ENCODE data around the gene LRRC61.

The LRRC61 gene

DNA sequence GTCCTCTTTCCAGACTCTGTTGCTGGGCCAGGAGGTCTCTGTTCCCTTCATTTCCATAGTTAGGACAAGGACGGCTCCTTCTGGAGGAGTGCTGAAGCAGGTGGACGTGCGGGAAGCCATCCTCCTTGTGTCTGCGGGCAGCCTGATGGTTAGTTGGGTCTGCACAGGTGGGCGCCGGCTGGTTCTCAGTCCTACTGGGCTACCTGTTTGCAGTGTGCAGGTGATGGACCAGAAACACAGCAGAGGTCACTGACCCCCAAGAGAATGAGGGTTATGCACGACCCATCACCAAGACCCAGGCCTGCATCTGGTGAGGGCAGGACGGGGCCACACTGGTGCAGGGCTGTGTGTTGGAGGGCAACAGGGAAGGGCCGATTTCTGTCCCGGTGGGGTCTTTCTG, 10.5 kb downstream of the LRRC61 start:
- DNase-seq = no peak

DNA sequence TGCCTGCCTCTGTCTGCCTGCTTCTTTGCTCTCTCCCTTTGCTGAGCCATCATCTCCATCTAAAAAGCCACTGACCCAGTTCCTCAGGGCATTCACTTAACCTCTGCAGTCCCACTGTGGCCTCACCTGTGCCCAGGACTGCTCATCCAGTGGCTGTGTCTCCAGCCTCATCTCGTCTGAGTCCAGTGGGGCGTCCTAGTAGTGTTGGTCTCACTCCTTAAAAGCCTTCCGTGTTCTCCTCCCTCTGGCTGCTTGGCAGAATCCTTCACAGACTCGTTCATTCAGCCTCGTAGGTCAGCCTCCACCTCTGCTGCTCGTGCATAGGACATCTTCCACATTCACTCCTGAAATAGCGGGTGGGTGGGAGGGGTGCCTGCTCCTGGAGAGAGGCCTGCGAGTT, 11.0 kb downstream of the LRRC61 start:
- no peak for DNase-seq

- no peak for DNase-seq
These were observed 12.1 kb downstream of the LRRC61 start for GRCh38 chr7:150335108-150335773.

- no peak for DNase-seq
These were observed 12.6 kb downstream of the LRRC61 start for GRCh38 chr7:150335774-150336112.

- no peak for DNase-seq
These were observed 13.6 kb downstream of the LRRC61 start for GRCh38 chr7:150336746-150337145.

- no peak for DNase-seq
These were observed 14.0 kb downstream of the LRRC61 start for GRCh38 chr7:150337179-150337578.

- no peak for DNase-seq
These were observed 14.5 kb downstream of the LRRC61 start for GRCh38 chr7:150337659-150338081.

DNA sequence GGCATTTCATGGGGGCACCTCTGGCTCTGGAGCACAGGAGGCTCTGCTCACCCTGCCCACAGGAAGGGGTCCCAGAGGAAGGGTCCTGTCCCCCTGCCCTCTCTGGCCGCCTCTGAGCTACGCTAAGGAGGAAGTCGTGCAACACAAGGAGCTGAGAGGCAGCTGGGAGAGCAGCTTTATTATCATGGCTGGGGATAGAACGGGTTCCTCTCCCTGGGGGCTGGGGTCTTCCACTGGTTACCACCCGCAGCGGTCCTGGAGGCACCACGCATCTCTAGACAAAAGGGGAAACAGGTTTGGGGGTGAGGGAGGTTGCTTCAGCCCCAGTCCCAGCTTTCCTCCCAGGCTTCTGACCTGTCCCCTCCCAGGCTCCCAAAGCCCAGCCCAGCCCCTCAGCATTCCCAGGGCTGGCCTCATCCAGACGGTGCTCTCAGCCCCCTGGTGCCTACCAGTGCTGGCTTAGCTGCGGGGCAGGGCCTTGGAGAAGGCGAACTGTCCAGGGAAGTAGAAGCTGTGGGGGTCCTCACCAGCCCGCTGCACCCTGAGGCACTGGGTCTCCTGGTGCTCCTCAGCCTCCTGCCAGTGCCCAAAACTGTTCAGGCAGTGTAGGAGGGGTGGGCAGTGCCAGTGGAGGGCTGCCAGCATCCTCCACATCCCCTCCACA, 15.1 kb downstream of the LRRC61 start:
- no peak for DNase-seq

DNA sequence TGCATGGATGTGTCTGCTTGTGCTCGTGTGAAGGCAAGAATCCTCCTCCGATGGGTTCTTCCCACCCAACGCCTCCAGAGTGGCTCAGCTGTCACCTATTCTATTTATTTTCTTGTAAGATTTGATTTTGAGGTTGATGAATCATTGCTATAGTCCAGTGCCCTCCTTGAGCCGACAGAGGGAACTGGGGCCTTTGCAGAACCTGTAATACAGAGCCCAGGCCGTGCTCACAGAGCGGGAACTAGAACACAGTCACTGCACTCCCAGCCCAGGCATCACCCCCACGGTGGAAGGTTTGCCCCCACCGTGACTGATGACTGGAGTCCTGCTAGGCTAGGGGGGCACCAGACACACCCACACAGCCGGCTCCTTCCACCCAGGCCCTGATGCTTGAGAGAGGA, 16.3 kb downstream of the LRRC61 start:
- DNase-seq = no peak

DNA sequence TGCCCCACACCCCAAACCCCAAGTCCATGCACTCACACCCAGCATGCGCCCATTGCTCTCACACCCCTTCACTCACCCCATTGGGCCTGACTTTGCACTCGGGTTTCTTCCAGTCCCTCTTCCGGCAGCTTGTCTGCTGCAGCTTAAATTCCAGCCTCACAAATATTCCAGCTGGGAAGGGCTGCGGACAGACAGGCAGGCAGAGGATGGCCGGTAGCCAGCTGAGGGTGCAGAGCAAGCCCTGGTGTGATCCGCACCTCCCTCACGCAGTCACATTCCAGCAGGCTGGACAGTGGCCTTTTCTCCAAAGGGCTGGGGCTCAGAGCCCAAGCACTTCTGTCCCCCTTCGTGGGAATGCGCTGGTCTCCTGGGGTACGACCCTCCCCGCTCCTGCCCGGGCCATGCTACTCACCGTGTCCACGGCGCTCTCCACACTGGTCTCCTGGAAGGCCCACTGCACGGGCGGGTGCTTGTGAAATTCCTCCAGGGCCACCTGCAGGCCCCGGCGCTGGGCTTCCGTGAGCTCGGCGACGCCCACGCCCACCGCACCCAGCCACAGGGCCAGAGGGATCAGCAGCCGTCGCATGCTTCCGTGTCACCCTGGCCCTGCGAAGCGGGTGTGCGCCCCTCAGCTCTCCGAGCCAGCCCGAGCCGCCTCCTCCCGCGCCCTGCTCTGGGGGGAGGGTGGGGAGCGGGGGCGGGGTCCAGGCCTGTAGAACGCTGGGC, 17.0 kb downstream of the LRRC61 start:
- no peak for DNase-seq

DNA sequence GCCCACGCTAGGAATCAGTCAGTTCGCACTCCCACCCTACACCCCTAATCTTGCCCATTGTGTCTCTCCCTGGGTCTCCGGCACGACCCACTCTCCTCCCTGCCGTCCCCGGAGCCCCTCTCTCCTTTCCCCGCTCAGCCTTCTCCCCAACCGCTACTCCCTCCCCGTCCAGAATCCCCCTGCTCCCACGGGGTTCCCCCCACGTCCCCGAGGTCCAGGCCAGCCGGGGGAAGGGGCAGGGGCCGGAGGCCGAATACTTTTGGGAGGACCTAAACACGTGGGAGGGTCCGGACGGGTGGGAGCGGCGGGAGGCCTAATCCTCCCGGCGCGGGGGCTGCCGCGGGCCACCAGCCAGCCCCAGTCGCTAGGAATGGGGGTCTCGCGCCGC, 17.7 kb downstream of the LRRC61 start:
- DNase-seq = no peak

GRCh38 chr7:150341263-150342120, 18.3 kb downstream of the LRRC61 start, which contains the start of gene RARRES2:
TSS of gene RARRES2 (minus strand) at chr7:150341629. CDS start at chr7:150340609, 1,020 bp downstream.
- no peak for DNase-seq

- DNase-seq = no peak
These were observed 18.9 kb downstream of the LRRC61 start for GRCh38 chr7:150342121-150342408.

GRCh38 chr7:150343225-150343624, 20.1 kb downstream of the LRRC61 start:
- DNase-seq = no peak

DNA sequence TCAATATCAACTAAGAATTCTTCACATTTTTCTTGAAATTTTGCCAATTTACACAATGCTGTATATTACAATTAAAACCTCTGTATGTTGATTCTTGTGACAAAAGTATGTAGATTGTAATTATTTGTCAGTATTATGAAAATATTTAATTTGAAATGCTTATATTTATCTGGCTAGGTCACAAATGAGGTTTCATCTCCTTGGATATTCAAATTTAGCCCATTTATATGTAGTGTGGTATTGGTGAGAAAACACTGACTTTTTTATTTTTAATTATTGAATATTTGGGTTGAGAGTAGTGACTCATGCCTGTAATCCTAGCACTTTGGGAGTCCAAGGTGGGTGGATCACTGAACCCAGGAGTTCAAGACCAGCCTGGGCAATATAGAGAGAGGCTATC, 21.1 kb downstream of the LRRC61 start:
- DNase-seq = no peak

DNA sequence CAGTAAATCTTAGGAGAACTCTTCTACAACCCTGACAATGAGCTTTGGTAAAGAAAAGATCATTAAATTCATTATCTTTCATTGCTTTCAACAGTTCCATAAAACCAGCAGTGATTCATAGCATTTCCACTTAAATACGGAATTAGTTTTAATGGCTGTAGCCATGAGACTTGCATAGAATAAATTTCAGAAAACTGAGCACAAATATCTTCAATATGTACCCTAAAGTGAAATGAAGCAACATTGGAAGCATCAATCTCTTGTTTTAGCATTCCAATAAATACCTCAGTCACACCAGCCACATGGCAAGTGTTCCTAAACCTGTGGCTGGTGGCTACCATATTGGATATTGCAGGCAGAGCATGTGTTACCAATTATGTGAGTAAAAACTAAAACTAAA, 21.9 kb downstream of the LRRC61 start:
- DNase-seq = no peak

DNA sequence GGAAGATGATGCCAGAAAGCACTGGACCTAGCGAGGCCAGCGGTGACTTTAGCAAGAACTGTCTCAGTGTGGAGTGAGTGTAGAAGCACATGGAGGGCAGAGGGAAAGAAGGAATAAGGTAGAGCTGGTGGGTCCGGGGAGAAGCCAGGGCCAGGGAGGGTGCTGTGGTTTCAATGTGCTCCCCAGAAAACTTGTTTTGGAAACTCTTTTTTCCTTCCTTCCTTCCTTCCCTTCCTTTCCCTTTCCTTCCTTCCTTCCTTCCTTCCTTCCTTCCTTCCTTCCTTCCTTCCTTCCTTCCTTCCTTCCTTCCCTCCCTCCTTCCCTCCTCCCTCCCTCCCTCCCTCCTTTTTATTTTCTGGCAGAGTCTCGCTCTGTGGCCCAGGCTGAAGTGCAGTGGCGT, 23.8 kb downstream of the LRRC61 start:
- no peak for DNase-seq

DNA sequence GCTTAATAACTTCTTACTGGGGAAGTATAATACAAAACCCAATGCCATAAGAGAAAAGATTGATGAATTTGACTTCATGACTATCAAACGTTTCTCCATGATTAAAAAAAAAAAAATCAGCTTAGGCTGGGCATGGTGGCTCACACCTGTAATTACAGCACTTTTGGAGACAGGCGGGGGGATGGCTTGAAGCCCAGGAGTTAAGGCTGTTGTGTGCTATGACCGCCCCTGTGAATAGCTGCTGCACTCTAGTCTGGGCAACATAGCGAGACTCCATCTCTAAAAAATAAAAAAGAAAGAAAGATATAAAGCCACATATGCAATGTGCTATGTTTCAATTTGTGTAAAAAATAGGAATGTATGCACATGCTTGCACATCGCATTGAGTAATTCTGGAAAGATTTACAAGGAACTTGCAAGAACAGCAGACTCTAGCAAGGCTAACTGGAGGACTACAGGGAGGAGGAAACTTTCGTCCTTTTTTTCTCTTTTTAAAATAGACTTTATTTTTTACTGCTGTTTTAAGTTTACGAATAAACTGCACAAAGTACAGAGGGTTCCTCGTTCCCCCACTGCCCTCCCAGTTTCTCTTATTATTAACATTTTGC, 28.5 kb downstream of the LRRC61 start:
- DNase-seq = peak; percentile 44

GRCh38 chr7:150355666-150356059, 32.5 kb downstream of the LRRC61 start:
- DNase-seq = no peak

- peak; percentile 68 for DNase-seq
These were observed 33.2 kb downstream of the LRRC61 start for GRCh38 chr7:150356265-150356897.

DNA sequence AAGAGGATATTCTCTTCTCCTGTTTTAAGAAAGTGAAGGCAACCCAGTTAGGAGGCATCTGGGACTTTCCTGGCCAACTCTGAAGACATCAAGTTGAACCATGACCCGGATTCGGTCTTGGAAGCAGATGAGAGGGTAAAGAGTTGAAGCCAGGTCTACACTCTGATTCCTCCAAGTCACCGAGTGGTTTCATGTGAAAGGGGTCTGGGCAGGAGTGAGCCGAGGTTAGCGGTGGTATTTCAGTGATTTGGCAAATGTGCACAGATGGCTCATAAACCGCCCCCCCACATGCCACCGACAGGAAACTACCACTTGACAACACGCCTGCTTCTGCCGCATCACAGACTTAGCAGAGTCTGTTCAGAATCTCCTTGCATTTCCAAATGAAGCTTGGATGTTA, 34.1 kb downstream of the LRRC61 start:
- DNase-seq = peak; percentile 92

DNA sequence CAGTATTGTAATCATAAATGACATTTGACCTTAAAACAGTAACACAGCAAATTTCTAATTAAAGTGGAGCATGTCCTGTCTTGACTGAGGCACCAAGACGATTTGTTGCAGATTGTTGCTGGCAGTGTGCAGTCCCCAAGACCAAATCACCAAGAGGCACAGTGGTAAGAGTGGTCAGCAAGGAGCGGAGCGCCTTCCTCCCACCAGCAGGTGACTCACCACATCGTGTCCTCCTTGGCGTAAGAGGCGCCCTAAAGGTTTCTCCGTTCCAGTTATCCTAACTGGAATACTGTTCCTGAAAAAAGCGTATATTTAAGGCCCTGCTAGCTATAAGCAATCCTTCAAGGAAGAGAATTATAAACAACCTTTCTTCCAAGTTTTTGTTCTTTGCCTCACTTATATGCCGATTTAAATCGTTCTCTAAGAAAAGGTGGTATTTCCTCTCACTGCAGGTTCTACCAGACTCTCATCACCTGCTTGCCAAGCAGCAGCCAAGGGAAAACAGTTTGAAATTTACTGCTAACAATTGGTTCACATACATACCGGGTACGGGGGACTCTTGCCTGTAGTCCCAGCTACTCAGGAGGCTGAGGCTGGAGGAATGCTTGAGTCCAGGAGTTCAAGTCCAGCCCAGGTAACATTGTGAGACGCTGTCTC, 34.7 kb downstream of the LRRC61 start:
- DNase-seq = peak; percentile 37
